Measurements from ENCODE around the gene AKAP7. TPM values are rescaled to one million over a fixed set of nuclear protein-coding genes. Genes with fewer than 3 reads are reported as not detected.
"Not testable (repeated sequence)": the region's sequence is repeated elsewhere in the genome, so short reads cannot be mapped to it uniquely, and the experiment has no call there.

Gene AKAP7
- 2.8 and 3.7 TPM in 2 replicates for polyA plus RNA-seq (2011; rRNA removed)
- polyA plus RNA-seq (2012; cell fraction: cytosol; rRNA removed) = 0.54 and 0.60 TPM in 2 replicates
- polyA plus RNA-seq (2012; cell fraction: nucleus; rRNA removed) = 0.20 and 0.80 TPM in 2 replicates
- polyA plus RNA-seq (2017; fragmentation: RNase III; extraction: RNeasy Plus Mini Kit Qiagen cat#74134 plus additional on column Dnase treatment) = 2.5 to 3.0 TPM (median 2.7 TPM) in 3 replicates
- polyA minus RNA-seq (2011; rRNA and poly(A)+ RNA removed) = 1.2 and 1.4 TPM in 2 replicates

DNA sequence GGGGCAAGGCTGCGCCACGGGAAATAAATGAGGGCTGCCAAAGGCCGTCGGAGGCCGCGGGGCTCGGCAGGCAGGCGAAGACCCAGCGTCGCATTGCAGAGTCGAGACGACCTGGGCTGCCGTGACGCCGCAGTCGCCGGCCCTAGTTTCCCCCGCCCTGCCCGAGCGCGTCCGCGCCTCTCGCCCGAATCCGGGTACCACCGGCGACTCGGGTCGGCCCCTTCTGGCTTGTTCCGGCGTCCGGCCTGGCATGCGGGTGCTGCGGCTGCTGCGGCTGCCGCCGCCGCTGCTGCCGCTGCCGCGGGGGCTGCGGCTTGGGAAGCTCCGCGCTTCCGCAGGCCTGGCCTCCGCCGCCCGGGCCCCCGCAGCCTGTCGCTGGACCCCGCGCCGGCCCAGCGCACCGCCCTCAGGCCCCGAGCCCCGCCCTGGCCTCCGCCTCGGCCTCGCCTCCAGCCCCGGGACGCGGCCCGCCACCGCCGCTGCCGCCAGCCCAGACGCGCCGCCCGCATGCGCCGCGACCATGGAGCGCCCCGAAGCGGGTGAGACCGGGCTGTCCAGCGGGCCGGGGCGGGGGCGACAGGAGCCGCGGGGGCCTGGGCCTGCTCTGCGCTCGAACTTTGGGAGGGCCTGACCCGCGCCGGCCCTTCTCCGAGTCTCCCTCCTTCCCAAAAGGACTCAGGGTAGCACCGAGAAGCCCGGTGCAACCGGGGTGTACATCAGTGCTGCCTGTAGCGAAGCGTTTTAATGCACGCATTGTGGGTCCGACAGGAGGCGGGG is at the start of gene AKAP7:
TSS of gene AKAP7 (plus strand) at position 224 of the 777 bp plus-strand sequence. CDS start at position 521, 297 bp downstream.
- FAIRE-seq (no peak), DNase-seq (ENCODE audit: low read depth in 1 of 2, low spot score in 1 of 2) (peak; percentile 74), ATAC-seq (peak; percentile 93 to 95)
- Histone ChIP-seq H3K4me1 (peaks cover 10% of the 10 kb centered on the region), H3K9me3 (no peaks in the 10 kb centered on the region), H3K4me2 (peak within 1 kb of the TSS; percentile 84), H3K4me3 (peak within 1 kb of the TSS; percentile 69), H3K27ac (peak within 1 kb of the TSS; percentile 85 to 98)
- WGBS (ENCODE audit: missing lambda C conversion rate) = 1% methylated on average over 22 of the region's 99 CpGs
- ChIA-PET POLR2A (interaction anchor here (0.7 to 0.9 kb wide), 2 partner anchors 28 to 248 kb away, joined by 3 to 4 read pairs; no protein-coding TSS in a partner anchor), CTCF (no interaction called here)
- TF ChIP-seq, protein P1, sequence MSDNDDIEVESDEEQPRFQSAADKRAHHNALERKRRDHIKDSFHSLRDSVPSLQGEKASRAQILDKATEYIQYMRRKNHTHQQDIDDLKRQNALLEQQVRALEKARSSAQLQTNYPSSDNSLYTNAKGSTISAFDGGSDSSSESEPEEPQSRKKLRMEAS (IDR thresholded peaks at IDR 0.05) = 0 out of 2 replicates have a peak, but pooled peaks have one; percentile 55
- TF ChIP-seq, protein P2, sequence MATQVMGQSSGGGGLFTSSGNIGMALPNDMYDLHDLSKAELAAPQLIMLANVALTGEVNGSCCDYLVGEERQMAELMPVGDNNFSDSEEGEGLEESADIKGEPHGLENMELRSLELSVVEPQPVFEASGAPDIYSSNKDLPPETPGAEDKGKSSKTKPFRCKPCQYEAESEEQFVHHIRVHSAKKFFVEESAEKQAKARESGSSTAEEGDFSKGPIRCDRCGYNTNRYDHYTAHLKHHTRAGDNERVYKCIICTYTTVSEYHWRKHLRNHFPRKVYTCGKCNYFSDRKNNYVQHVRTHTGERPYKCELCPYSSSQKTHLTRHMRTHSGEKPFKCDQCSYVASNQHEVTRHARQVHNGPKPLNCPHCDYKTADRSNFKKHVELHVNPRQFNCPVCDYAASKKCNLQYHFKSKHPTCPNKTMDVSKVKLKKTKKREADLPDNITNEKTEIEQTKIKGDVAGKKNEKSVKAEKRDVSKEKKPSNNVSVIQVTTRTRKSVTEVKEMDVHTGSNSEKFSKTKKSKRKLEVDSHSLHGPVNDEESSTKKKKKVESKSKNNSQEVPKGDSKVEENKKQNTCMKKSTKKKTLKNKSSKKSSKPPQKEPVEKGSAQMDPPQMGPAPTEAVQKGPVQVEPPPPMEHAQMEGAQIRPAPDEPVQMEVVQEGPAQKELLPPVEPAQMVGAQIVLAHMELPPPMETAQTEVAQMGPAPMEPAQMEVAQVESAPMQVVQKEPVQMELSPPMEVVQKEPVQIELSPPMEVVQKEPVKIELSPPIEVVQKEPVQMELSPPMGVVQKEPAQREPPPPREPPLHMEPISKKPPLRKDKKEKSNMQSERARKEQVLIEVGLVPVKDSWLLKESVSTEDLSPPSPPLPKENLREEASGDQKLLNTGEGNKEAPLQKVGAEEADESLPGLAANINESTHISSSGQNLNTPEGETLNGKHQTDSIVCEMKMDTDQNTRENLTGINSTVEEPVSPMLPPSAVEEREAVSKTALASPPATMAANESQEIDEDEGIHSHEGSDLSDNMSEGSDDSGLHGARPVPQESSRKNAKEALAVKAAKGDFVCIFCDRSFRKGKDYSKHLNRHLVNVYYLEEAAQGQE (IDR thresholded peaks at IDR 0.05) = no peak
- peak; percentile 60; the same call in 1 of the 2 replicates for TF ChIP-seq PHF8 (IDR thresholded peaks at IDR 0.05; ENCODE audit: borderline replicate concordance, low read depth)
- no peak for TF ChIP-seq KDM5A (IDR thresholded peaks at IDR 0.05)
- TF ChIP-seq MAZ (IDR thresholded peaks at IDR 0.05; ENCODE audit: borderline replicate concordance, low read depth, low read length) = no peak
- TF ChIP-seq, protein P3, sequence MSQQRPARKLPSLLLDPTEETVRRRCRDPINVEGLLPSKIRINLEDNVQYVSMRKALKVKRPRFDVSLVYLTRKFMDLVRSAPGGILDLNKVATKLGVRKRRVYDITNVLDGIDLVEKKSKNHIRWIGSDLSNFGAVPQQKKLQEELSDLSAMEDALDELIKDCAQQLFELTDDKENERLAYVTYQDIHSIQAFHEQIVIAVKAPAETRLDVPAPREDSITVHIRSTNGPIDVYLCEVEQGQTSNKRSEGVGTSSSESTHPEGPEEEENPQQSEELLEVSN (IDR thresholded peaks at IDR 0.05; ENCODE audit: borderline replicate concordance, low read depth) = peak; percentile 65
- no peak for TF ChIP-seq SREBF2 (IDR thresholded peaks at IDR 0.05)
- TF ChIP-seq, protein P4, sequence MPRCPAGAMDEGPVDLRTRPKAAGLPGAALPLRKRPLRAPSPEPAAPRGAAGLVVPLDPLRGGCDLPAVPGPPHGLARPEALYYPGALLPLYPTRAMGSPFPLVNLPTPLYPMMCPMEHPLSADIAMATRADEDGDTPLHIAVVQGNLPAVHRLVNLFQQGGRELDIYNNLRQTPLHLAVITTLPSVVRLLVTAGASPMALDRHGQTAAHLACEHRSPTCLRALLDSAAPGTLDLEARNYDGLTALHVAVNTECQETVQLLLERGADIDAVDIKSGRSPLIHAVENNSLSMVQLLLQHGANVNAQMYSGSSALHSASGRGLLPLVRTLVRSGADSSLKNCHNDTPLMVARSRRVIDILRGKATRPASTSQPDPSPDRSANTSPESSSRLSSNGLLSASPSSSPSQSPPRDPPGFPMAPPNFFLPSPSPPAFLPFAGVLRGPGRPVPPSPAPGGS (IDR thresholded peaks at IDR 0.05) = 0 out of 3 replicates have a peak, but pooled peaks have one; percentile 54
- peak in 1 of 2 experiments; percentile 86; a peak in 3 of 5 replicates for TF ChIP-seq JUN (IDR thresholded peaks at IDR 0.05)
- TF ChIP-seq POLR2A (IDR thresholded peaks at IDR 0.05; ENCODE audit: low read length) = peak; percentile 51
- no peak for TF ChIP-seq TP53 (CRISPR knock-in tag; IDR thresholded peaks at IDR 0.05)

DNA sequence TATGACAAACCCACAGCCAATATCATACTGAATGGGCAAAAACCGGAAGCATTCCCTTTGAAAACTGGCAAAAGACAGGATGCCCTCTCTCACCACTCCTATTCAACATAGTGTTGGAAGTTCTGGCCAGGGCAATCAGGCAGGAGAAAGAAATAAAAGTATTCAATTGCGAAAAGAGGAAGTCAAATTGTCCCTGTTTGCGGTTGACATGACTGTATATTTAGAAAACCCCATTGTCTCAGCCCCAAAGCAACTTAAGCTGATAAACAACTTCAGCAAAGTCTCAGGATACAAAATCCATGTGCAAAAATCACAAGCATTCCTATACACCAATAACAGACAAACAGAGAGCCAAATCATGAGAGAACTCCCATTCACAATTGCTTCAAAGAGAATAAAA is 44.9 kb upstream of the AKAP7 start:
- 80% methylated on average over 3 of the region's 3 CpGs for WGBS (ENCODE audit: missing lambda C conversion rate)
- H3K4me2 ChIP-seq; POLR2A ChIA-PET; H3K9me3 ChIP-seq; H3K4me1 ChIP-seq; H3K27ac ChIP-seq; FAIRE-seq; DNase-seq (ENCODE audit: low read depth in 1 of 2, low spot score in 1 of 2); ATAC-seq; H3K4me3 ChIP-seq; CTCF ChIA-PET: not testable (repeated sequence)

DNA sequence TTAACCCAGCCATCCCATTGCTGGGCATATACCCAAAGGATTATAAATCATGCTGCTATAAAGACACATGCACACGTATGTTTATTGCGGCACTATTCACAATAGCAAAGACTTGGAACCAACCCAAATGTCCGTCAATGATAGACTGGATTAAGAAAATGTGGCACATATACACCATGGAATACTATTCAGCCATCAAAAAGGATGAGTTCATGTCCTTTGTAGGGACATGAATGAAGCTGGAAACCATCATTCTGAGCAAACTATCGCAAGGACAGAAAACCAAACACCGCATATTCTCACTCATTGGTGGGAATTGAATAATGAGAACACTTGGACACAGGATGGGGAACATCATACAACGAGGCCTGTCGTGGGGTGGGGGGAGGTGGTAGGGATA is 43.3 kb upstream of the AKAP7 start:
- ATAC-seq; DNase-seq (ENCODE audit: low read depth in 1 of 2, low spot score in 1 of 2); H3K27ac ChIP-seq; POLR2A ChIA-PET; H3K4me3 ChIP-seq; H3K4me2 ChIP-seq; H3K9me3 ChIP-seq; H3K4me1 ChIP-seq; FAIRE-seq; CTCF ChIA-PET: not testable (repeated sequence)
- 79% methylated on average over 7 of the region's 7 CpGs for WGBS (ENCODE audit: missing lambda C conversion rate)
